Placental epithelial cell (primary cell): ENCODE results near the gene OR4D11. TPM values are rescaled to one million over a fixed set of nuclear protein-coding genes. Genes with fewer than 3 reads are reported as not detected.

ENCODE experiments used
- total RNA-seq: library from RNA; depleted of rRNA; stranded (reverse); fragments of >200 nt; gene quantifications from 2 replicates; pipeline ENCODE4 v1.2.3, GENCODE V29; 2012

The OR4D11 gene
- total RNA-seq, result not detected in 2 replicates

DNA sequence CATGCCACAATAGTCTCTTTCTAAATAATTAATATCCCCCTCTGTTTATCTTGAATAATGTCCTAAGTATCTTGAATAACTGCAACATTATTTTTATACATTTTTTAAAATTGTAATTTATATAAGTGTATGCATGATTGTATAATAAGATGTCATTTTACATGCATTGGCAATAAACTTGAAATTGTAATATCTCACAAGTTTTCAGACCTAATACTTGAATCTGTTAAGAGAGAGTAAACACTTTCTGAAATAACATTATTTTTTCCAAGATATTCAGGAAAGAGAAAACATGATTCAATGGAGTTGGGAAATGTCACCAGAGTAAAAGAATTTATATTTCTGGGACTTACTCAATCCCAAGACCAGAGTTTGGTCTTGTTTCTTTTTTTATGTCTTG, at the start of gene OR4D11:
TSS of gene OR4D11 (plus strand) at position 301 of the 400 bp plus-strand sequence. CDS start at position 301, 0 bp downstream.

DNA sequence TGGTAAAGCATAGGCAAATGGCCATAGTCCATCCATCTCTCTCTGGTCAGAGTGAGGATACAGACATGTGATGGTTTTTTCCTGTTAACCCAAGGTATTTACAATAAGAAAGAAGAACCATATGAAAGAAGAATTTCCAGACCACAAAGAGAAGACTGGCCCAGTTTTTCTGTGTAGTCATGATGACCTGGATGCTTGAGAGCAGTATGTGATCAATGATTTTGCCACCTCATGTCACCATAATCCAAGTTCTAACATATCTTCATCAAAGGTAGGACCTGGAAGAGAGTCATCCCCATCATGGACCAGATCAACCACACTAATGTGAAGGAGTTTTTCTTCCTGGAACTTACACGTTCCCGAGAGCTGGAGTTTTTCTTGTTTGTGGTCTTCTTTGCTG, 46.7 kb upstream of the OR4D11 start, which contains the start of gene OR4D6:
TSS of gene OR4D6 (plus strand) at position 301 of the 400 bp plus-strand sequence. CDS start at position 301, 0 bp downstream.

DNA sequence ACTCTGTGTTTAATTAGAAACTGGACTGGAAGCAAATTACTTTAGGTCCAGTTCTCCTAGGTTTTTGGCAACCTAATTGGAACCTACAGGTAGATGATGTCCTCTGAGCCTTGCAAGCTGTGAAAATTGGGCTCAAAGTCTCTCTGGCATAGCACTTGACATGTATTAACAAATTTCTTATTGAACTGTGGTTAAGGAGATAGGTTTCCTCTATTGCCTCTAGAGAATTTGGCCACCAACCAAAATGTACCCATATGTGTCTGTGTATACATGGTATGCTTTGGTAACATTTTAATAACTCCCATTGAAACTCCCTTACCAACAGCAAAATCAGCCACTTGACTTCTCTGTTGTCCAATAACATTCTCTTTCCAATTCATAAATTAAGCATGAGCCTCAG, 30.4 kb upstream of the OR4D11 start, which contains the start of gene OR4D10:
TSS of gene OR4D10 (plus strand) at position 301 of the 400 bp plus-strand sequence. CDS start 4,115 bp downstream, outside the sequence.

DNA sequence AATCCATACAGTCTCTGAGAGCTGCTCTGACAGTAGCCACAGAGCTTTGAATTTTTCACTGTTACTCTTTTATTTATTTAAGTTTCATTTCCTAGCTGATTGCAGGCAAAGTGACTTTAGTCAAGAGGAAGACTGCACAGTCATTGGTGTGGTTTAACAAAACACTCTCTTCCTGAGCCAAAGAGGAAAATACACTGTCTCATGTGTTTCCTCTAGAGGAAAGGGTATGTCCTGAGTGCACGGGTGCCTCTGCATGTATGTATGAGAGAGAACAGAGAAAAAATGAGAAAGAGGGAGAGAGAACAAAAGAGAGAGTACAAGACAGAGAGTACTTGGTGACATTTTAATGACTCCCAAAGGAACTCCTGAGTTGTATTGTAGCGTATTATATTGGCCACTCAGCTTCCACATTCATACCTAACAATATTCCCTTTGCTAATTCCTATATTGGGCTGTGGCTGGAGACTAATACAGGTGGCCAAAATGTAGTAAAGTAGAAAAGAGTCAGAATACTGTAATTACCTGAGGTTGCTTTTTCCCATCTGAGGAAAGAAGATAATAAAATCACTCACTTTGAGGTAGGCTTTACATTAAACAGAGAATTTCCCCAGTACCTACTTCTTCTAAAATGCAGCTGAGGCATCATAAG, 7.7 kb downstream of the OR4D11 start, which contains the start of gene OR4D9:
TSS of gene OR4D9 (plus strand) at position 599 of the 649 bp plus-strand sequence. CDS start 3,374 bp downstream, outside the sequence.

Other genes starting within 250 kb of the OR4D11 start
- gene OR5AN1, start 144.7 kb upstream of the OR4D11 start, total RNA-seq, result under 0.01 TPM in 1 of 2 replicates, not detected in the other
- gene OR5A2, start 77.2 kb upstream of the OR4D11 start, total RNA-seq, result not detected in 2 replicates
- gene OR5A1, start 67.1 kb upstream of the OR4D11 start, total RNA-seq, result not detected in 2 replicates
- not detected in 2 replicates for gene OR4D6, start 46.6 kb upstream of the OR4D11 start, total RNA-seq
- gene OR4D10, start 30.3 kb upstream of the OR4D11 start, total RNA-seq, result not detected in 2 replicates
- gene OR4D9, start 8.0 kb downstream of the OR4D11 start, total RNA-seq, result not detected in 2 replicates
- gene OSBP, start 112.2 kb downstream of the OR4D11 start, total RNA-seq, result 33.2 and 45.1 TPM in 2 replicates
- 12.4 and 14.9 TPM in 2 replicates for gene PATL1, start 165.5 kb downstream of the OR4D11 start, total RNA-seq
- gene OR10V1, start 210.3 kb downstream of the OR4D11 start, total RNA-seq, result not detected in 2 replicates